ENCODE measurements around the gene METTL2B.
"Not testable (repeated sequence)": the region's sequence is repeated elsewhere in the genome, so short reads cannot be mapped to it uniquely, and the experiment has no call there.

The METTL2B gene

DNA sequence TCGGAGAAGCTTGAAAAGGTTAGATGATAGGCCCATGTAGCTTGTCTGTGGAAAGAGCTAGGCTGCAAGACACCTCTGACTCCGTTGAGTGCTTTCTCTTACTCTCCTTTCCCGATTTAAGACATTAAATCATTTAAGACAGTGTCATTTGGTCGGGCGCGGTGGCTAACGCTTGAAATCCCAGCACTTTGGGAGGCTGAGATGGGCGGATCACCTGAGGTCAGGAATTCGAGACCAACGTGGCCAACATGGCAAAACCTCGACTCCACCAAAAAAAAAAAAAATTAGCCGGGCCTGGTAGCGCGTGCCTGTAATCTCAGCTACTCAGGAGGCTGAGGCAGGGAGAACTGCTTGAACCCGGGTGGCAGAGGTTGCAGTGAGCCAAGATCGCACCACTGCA, 52.6 kb downstream of the METTL2B start:
- DNase-seq = not testable (repeated sequence)

- peak; percentile 33 to 34 for DNase-seq
These were observed 53.7 kb downstream of the METTL2B start for GRCh38 chr7:128530121-128530854.

DNA sequence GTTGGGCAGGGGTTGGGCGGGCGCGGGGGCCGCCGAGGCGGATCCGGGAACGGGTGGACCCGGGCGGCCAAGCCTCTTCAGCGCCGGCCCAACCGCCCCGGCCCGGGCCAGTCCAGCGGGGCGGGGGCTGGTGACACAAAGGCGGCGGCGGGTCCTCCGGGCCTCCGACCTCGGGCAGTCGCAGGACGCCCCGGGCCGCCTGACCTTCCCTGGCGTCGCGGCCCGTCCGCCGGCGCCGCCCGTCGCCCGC, 54.2 kb downstream of the METTL2B start:
- no peak for DNase-seq

DNA sequence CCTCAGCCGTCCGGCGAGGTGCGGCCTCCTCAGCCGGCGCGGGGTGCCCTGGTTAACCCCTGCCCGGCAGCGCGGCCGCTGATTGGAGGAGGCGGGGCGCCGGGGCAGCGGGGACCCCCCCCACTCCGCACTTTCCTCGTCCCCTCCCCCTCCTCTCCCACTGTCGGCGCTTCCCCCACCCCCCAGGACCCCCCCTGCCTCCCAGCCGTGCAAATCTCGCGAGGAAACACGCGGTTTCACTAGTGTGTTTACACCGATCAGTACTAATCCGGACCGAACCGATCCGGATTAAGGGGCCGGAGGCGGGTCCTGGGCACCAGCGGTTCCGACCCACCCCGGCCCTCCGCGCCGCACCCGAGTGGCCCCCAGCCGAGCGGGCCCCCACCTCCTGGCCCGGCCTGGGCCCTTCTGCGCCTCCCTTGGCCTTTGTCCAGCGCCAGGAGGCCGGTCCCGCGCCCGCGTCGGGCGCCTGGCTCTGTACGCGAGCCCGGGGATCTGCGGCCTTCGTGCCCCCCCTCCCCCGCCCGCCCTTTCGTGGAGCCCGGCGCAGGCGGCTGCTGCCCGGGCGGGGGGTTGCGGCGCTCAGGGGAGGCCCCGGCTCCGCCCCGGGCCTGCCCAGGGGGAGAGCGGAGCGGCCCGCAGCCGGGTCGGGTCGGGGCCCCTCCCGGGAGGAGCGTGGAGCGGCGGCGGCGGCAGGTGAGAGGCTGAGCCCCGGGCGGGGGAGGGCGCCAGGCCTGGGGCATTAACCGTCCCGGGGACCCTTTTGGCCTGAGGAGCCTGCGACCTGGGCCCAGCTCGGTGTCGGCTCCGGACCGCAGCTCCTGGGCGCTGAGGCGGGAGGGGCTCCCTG, 54.8 kb downstream of the METTL2B start:
- DNase-seq = peak; percentile 77 to 78

DNA sequence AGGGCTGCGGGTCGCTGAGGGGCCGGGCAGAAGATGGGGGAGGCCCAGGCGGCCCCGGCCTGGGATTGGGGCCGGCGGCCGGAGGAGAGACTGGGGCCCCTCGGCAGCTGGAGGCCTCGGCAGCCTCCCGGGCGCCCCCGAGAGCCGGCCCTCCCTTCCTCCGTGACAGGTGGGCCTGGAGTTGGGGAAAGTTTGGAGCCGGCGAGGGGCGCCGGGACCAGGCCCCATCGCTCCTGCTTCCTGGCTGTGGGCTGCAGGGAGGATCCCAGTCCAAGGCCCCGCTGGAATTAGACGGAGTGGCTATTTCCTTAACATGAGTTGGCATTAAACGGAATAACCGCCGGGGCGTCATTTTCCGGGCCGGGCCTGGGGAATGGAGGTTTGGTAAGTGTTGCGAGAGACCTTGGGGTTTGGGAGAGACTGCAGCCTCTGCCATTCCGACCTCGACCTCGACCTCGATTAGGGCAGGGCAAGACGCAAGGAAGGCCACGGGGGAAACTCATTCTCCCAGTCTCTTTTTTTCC, 55.5 kb downstream of the METTL2B start:
- peak; percentile 4 to 8 for DNase-seq

- DNase-seq = not testable (repeated sequence)
These were observed 56.4 kb downstream of the METTL2B start for GRCh38 chr7:128532956-128533355.

- DNase-seq = not testable (repeated sequence)
These were observed 60.9 kb downstream of the METTL2B start for GRCh38 chr7:128537410-128537809.

DNA sequence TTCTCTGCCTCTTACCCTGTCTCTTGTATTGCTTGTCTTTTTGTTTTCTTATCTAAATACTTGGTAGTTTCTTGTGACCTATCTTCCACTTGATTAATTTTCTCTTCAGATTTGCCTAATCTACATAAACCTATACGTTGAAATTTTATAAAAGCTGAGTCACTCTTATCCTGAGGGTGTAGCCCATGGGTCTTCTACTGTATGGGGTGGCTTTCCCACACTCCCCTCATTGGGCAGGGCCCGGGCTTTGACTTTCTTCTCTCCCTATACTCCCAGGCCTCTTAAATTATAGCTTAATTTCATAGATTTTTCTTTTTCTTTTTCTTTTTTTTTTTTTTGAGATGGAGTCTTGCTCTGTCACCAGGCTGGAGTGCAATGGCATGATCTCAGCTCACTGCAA, 66.0 kb downstream of the METTL2B start:
- DNase-seq = not testable (repeated sequence)

DNA sequence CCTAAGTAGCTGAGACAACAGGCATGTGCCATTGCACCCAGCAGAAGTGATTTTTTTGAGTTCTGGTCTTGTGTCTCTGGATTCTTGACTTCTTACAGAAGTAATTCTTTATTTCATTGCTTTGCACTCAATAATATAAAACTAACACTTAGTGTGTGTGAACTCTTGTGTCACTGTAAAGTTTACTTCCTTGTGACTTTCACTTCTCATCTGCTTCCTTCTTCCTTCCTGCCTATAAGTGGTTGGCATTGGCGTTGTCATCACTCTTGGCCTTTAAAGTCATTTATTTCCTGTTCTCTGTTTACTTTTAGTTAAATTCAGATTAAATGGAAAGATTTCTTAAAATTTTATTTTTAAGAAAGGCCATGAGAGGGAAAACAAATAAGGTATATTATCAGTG, 66.8 kb downstream of the METTL2B start:
- DNase-seq = not testable (repeated sequence)

- not testable (repeated sequence) for DNase-seq
These were observed 69.8 kb downstream of the METTL2B start for GRCh38 chr7:128546319-128546851.

- DNase-seq = no peak
These were observed 74.4 kb downstream of the METTL2B start for GRCh38 chr7:128550920-128551319.

DNA sequence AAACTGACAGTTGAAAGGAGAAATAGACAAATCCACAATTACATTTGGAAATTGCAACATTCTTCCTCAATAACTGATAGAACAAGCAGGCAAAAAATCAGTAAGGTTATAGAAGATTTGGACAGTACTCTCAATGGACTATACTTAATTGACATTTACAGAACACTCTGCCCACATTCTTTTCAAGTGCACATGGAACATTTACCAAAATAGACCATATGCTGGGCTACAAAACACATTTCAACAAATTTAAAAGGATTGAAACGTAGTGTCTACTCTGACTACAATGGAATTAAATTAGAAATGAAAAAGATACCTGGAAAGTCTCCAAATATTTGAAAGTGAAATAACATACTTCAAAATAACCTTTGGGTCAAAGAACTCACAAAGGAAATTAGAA, 77.8 kb downstream of the METTL2B start:
- DNase-seq = not testable (repeated sequence)
